HG02973 (cell line): ENCODE measurements around the gene PHF14.

Experiments used
- ATAC-seq: cut with Tn5 transposase; IDR thresholded peaks from one replicate; pipeline ENCODE4 v1.9.1; 2021; ENCODE audit warnings: moderate library complexity; ENCODE audit not compliant: unreplicated experiment

Gene PHF14

DNA sequence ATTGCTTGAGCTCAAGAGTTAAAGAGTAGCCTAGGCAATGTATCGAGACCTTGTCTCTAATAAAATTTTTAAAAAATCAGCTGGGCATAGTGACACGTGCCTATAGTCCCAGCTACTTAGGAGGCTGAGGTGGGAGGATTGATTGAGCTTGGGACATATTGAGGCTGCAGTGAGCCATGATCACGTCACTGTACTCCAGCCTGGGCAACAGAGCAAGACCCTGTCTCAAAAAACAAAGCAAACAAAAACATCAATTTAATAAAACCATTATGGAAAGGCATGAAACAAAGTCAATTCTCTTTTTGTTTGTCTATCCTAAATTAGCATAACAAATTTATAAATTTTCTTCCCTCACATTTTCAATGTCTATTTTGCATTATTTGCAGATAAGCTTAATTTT lies 108.4 kb downstream of the PHF14 start:
- no peak for ATAC-seq

DNA sequence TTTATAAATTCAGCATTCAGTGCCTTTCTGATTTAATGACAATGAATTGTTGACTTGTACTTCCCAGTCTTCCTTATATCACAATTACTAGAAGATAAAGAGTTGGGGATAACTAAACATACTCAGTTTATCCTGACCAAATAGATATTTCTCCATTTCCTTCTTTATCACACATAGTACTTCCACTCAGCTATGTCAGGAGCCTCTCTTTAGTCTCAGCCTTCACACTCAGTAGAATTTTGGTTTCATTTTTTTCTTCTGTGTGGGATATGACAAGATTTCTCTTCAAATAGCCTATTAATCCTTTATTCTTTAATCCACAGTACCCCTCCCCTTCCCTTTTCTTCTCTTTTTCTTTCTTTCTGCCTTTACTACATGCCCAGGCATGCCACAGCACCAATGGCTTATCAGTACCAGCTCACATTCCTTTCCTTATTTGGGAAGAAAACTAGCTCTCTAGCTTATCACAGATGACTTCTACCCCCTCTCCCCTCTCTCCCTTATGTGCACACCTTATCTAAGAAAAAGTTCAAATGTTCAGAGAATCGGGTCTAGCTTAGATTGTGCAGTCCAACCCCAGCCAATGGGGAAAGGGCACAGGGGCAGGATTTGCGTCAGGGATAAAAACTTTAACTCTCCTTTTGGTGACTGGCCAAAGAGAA lies 109.0 kb downstream of the PHF14 start:
- no peak for ATAC-seq

- no peak for ATAC-seq
Measured at GRCh38 chr7:11083214-11083568, 109.5 kb downstream of the PHF14 start.

DNA sequence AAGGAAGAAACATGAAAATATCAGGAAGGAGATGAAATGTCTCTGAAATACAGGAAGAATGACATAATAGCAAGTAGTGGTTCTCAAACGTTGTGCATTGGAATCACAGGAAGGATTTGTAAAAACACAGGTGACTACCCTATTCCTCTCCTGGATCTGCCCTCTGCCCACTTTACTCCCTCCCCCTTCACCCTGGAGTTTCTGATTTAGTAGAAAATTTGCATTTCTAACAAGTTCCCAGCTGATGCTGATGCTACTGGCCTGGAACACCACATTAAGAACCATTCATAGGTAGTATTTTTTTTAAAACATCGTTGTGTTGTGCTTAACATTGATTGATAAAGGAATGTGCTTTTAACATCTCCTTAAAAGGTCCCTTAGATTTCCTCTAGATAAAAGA lies 130.9 kb downstream of the PHF14 start:
- no peak for ATAC-seq

DNA sequence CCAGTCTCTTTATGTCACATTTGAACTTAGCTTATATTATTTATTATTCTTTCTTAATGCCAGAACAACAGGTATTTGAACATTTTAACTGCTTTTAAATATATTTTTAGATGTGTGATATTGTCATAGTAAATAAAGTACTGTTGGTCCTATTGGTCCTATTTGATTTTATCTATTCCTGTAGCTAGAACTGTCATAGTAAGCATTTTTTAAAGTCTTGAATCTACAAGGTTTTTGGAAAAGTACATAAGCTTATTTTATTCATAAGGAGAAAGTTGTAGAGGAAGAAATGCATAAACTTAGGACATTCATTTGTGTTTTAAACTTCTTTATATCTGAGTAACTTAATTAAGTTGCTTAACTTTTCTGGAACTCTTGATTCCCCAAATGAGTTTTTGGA lies 136.0 kb downstream of the PHF14 start:
- ATAC-seq, result no peak

- ATAC-seq, result peak; percentile 56
Measured at GRCh38 chr7:11120068-11120664, 146.5 kb downstream of the PHF14 start.

GRCh38 chr7:11120675-11121220 lies 147.1 kb downstream of the PHF14 start:
- no peak for ATAC-seq

GRCh38 chr7:11124856-11125559 lies 151.3 kb downstream of the PHF14 start:
- no peak for ATAC-seq

DNA sequence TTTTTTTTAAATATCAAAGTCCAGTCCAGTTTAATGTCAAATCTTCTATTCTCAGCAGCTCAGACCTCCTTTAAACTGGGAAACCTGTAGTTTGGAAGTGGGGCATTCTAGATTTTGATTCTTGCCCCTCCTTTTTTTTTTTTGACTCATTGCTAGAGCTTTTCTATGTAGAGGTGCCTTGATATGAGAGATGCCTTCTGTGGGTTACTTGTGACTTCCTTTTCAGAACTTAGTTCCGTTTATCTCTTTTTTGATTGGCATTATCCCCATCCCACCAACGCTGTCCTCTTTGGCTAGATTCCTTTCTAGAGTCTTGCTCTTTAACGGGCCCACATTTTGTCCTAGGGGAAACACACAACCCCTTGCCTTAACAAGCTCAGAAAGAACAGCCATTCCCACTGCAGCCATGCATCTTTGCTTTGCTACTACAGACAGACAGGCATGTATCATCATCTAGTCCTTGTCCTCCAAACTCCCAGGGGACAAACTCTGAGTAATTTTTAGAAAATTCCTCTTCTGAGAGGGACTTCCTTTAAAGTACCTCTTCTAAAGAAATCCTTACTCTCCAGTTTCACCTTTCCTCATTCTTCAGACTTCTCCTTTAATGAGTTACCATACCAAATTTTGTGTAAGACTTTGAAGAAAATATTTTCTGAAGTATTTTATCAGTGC lies 153.6 kb downstream of the PHF14 start:
- ATAC-seq, result no peak

GRCh38 chr7:11127988-11128387 lies 154.3 kb downstream of the PHF14 start:
- ATAC-seq, result no peak

DNA sequence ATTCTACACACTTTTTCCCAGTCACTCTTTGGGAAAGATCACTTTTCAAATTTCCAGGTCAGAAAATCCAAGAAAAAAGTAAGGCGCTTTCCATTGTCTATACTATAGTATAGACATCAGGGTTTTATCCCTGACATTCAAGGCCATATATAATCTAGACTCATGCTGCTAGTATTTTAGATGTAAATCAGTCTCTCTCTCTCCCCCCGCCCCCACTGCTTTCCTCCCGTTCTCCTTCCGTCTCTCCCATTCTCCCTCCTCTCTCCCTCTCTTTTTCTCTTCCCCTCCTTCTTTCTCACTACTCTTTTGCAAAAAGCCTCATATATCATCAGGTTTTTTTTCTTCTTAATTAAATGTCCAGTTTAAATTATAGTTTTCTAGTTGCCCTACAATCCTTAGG lies 154.8 kb downstream of the PHF14 start:
- no peak for ATAC-seq

DNA sequence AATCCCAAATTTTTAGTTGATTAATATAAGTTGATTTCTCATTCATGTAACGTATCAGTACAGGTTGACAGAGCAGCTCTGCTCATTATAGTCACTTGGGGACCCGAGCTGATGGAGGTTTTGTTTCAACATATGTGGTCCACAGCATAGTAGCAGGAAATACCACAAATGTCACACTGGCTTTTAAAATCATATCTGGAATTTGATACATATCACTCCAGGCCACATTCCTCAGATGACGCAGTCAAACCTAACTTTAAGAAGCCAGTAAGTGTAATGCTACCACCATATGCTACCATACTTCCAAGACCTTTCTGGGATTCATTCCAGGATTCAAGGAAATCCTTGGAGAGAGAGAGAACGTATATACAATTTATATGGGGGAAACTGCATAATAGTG lies 156.3 kb downstream of the PHF14 start:
- ATAC-seq, result no peak

DNA sequence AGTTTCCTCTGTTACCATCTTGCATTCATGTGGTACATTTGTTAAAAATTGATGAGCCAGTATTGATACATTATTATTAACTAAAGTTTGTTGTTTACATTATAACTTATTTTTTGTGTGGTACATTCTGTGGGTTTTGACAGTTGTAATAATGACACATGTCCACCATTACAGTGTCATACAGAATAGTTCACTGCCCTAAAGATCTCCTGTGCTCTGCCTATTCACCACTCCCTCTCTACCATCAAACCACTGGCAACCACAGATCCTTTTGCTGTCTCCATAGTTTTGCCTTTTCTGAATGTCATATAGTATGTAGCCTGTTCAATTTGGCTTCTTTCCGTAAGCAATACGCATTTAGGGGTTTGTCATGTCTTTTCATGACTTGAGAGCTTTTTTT lies 156.9 kb downstream of the PHF14 start:
- ATAC-seq, result no peak

DNA sequence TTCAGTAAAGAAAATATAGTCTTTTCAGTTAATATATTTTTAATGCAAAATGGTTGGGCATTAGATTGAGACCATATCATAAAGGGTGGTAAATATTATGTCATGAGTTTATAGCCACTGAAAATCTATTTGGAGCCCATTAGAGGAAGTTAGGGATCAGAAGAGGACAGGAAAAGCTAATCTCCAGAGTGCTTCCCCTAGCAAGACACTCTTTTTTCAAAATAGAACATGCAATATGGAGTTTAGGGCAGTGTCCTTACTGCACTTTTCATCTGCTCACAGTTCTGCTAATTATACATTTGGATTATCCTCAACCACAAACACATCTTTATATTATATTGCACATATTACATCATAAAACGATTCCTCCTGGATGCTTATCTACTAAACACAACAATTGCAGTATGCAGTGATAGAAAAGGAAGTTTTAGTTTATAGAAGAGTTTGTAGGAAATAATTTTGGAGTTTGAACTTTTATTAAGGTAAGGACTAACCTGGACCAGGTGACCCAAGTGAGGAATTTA lies 159.8 kb downstream of the PHF14 start:
- ATAC-seq, result no peak

- no peak for ATAC-seq
Measured at GRCh38 chr7:11135573-11135972, 161.9 kb downstream of the PHF14 start.

DNA sequence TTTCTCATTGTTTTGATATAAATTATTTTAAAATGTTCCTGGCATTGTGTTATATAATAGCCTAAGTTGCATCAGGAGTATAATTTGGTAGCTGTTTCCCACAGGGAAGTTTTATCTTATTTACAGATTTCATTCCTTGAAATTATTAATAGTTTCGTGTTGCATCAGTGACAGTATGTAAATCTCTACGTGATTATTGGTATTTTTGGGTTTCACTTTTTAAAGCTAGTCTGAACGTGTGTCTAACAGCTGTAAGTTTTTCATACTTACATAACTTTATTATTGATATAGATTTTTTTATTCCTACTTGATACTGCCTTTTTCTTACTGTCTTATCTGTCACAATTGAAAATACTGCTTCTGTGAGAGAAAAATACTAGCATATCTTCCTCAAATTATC lies 167.9 kb downstream of the PHF14 start:
- ATAC-seq, result no peak

DNA sequence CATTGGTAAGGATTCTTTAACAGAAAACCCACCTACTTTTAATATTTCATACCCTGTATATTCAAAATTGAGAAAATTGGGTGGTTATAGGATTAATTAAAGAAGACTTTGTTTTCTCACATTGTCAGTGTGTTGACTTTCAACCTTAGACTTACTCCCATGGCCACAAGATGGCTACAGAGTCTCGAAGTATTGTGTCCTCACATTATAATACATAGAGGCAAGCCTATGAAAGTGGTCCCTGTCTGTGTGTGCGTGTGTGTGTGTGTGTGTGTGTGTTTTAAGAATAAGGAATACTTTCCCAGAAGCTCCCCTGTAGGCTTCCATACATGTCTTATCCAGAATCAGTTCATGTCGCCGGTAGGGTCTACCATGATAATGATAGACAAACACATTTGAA lies 180.0 kb downstream of the PHF14 start:
- no peak for ATAC-seq

- no peak for ATAC-seq
Measured at GRCh38 chr7:11155883-11156282, 182.2 kb downstream of the PHF14 start.

DNA sequence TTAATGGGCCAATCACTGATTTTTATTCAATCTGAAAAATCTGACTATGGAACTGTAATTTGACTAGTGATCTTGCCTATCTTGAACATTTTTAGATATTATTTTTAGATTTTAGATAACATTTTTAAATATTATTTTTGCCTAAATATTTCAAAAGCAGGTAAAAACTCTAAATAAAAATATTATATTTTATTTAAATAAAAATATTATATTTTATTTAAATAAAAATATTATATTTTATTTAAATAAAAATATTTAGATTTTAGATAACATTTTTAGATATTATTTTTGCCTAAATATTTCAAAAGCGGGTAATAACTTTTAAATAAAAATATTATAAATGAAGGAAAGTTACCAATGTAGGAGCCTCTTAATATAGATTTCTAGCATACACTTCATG lies 187.8 kb downstream of the PHF14 start:
- ATAC-seq, result no peak

- no peak for ATAC-seq
Measured at GRCh38 chr7:11163220-11163619, 189.5 kb downstream of the PHF14 start.

GRCh38 chr7:11166051-11166450 lies 192.4 kb downstream of the PHF14 start:
- ATAC-seq, result no peak
